Progenitor cell of endocrine pancreas (in vitro differentiated cells): ENCODE results near the gene OGN. TPM values are rescaled to one million over a fixed set of nuclear protein-coding genes. Genes with fewer than 3 reads are reported as not detected.
A peak's percentile ranks its signal among the peaks of the same experiment; 100 is the strongest.

ENCODE experiments used
- DNase-seq: peaks from one replicate; pipeline ENCODE4 v3.0.0; 2021; ENCODE audit warnings: low spot score; ENCODE audit not compliant: unreplicated experiment
- H3K27ac Mint-ChIP-seq: 2 replicates; pipeline ENCODE4 v1.8.0; 2021; ENCODE audit warnings: mild to moderate bottlenecking, moderate library complexity, mixed read lengths
- H3K27me3 Mint-ChIP-seq: 2 replicates; pipeline ENCODE4 v1.8.0; 2021; ENCODE audit warnings: mixed read lengths
- H3K36me3 Mint-ChIP-seq: 2 replicates; pipeline ENCODE4 v1.8.0; 2022; ENCODE audit warnings: mixed read lengths; ENCODE audit not compliant: insufficient read depth
- H3K4me1 Mint-ChIP-seq: 2 replicates; pipeline ENCODE4 v1.8.0; 2021; ENCODE audit warnings: low read depth, mixed read lengths
- H3K4me3 Mint-ChIP-seq: 2 replicates; pipeline ENCODE4 v1.8.0; 2021; ENCODE audit warnings: low read depth, mild to moderate bottlenecking, moderate library complexity, mixed read lengths
- H3K9me3 Mint-ChIP-seq: 2 replicates; pipeline ENCODE4 v1.8.0; 2021; ENCODE audit warnings: low read depth, mixed read lengths
- total RNA-seq: library from RNA; stranded (reverse); gene quantifications from 2 replicates; pipeline ENCODE4 v1.2.1, GENCODE V29; 2021
- TF ChIP-seq, protein P1 (sequence below): fragments of 200-600 bp; sonication (generic); IDR thresholded peaks from one replicate; pipeline ENCODE4 v1.5.0; 2021; ENCODE audit warnings: antibody characterized with exemption, mild to moderate bottlenecking; ENCODE audit not compliant: unreplicated experiment

Gene OGN
- total RNA-seq, 1 donor from 2014 or later, result not detected

DNA sequence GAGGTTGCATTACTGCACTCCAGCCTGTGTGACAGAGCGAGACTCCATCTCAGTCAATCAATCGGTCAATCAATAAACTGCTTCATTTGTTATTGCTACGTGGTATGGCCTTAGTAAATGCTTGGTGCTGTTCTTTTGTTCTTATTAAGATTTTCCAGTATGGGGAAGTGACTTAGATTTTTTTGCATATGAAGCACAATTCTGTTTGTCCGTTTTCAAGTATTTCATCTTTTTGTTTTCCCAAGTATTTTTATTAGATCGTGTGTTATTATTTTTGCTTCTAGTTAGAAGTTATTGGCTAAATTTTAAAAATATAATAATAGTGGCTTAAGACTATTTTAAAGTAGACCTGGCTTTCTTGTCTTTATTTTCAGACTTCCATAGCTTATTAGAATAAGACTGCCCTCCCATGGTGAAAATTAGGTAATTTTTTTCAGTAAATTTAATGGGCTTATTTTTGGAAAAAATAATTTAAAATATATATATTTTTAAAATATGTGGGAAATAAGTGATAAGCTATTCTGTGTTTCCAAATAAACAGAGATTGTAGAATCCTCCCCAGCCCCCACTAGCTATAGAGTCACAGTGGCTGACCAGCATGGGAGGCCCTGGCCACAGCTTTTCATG is 34.6 kb upstream of the OGN start:
- TF ChIP-seq, protein P1, sequence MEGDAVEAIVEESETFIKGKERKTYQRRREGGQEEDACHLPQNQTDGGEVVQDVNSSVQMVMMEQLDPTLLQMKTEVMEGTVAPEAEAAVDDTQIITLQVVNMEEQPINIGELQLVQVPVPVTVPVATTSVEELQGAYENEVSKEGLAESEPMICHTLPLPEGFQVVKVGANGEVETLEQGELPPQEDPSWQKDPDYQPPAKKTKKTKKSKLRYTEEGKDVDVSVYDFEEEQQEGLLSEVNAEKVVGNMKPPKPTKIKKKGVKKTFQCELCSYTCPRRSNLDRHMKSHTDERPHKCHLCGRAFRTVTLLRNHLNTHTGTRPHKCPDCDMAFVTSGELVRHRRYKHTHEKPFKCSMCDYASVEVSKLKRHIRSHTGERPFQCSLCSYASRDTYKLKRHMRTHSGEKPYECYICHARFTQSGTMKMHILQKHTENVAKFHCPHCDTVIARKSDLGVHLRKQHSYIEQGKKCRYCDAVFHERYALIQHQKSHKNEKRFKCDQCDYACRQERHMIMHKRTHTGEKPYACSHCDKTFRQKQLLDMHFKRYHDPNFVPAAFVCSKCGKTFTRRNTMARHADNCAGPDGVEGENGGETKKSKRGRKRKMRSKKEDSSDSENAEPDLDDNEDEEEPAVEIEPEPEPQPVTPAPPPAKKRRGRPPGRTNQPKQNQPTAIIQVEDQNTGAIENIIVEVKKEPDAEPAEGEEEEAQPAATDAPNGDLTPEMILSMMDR, result peak; percentile 38
- no peak overlapping the region for H3K4me3 Mint-ChIP-seq
- DNase-seq, result no peak

GRCh38 chr9:92435263-92435662 is 30.9 kb upstream of the OGN start:
- Mint-ChIP-seq H3K27ac (no peak overlapping the region), H3K9me3 (no peaks in the 10 kb centered on the region), H3K4me3 (no peak overlapping the region), H3K4me1 (peaks cover 9% of the 10 kb centered on the region), H3K27me3 (no peaks in the 10 kb centered on the region), H3K36me3 (no peaks in the 10 kb centered on the region)
- TF ChIP-seq, protein P1, result no peak
- DNase-seq, result no peak

More for the DNA sequence above, 34.6 kb upstream of the OGN start:
- Mint-ChIP-seq H3K27me3 (no peaks in the 10 kb centered on the region), H3K9me3 (no peaks in the 10 kb centered on the region), H3K36me3 (no peaks in the 10 kb centered on the region), H3K4me1 (peaks cover 9% of the 10 kb centered on the region), H3K27ac (no peak overlapping the region)

GRCh38 chr9:92432972-92433548 is 28.7 kb upstream of the OGN start:
- no peak for DNase-seq
- Mint-ChIP-seq H3K27me3 (no peaks in the 10 kb centered on the region), H3K36me3 (no peaks in the 10 kb centered on the region), H3K4me1 (peaks cover 8% of the 10 kb centered on the region), H3K27ac (no peak overlapping the region), H3K4me3 (no peak overlapping the region), H3K9me3 (no peaks in the 10 kb centered on the region)
- TF ChIP-seq, protein P1, result no peak

DNA sequence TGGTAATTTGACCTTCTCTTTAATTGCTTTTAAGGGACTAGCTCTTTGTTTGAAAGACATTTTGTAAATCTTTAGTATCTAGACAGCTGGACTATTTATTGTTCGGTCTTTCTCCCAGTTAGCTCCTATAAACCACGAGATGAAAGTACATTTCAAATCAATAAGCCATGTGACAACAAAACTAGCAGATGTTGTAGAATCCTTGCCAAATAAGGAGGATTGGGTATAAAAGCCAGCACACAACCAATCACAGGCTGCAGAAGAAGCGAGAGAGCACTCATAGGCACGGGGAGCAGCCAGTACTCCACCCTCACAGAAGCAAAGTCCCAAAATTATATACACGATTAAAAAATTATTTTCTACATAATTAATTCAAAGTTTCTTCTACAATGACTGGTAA is 28.0 kb upstream of the OGN start:
- Mint-ChIP-seq H3K27ac (no peak overlapping the region), H3K9me3 (no peaks in the 10 kb centered on the region), H3K4me3 (no peak overlapping the region), H3K4me1 (peaks cover 8% of the 10 kb centered on the region), H3K27me3 (no peaks in the 10 kb centered on the region), H3K36me3 (no peaks in the 10 kb centered on the region)
- DNase-seq, result no peak
- TF ChIP-seq, protein P1, result no peak

DNA sequence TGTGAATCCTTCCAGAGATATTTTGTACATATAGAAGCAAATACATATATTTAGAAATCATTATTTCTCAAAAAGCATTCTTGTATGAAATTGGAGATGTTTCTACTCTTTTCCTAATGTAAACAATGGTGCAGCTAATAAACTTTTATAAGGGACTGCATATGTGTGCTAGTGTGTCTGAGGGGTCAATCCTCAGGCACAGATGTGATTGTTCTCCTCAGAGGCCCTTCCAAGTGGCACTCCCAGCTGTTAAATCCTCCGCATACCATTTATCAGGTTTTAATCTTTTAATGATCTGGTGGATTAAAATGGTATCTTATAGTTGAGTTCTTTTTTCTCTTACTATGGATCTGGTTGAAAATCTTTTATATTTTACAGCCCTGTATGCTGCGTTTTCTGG is 25.5 kb upstream of the OGN start:
- Mint-ChIP-seq H3K4me1 (peaks cover 2% of the 10 kb centered on the region), H3K36me3 (no peaks in the 10 kb centered on the region), H3K27me3 (no peaks in the 10 kb centered on the region), H3K27ac (no peak overlapping the region), H3K9me3 (no peaks in the 10 kb centered on the region), H3K4me3 (no peak overlapping the region)
- no peak for DNase-seq
- TF ChIP-seq, protein P1, result no peak
